GM18870 (cell line): ENCODE measurements around the gene ZNF341.
"Not testable (repeated sequence)": the region's sequence is repeated elsewhere in the genome, so short reads cannot be mapped to it uniquely, and the experiment has no call there.

ENCODE experiments used
- ATAC-seq: cut with Tn5 transposase; IDR thresholded peaks from one replicate; pipeline ENCODE4 v1.9.1; 2021; ENCODE audit warnings: moderate library complexity; ENCODE audit not compliant: unreplicated experiment

The ZNF341 gene

GRCh38 chr20:33731693-33732165 is at the start of gene ZNF341:
Gene ZNF341 (plus strand): TSS chr20:33731996. CDS start chr20:33732022, 26 bp downstream.
- peak; percentile 26 for ATAC-seq

GRCh38 chr20:33684533-33685327 is 47.1 kb upstream of the ZNF341 start:
- no peak for ATAC-seq

GRCh38 chr20:33685328-33686099 is 46.3 kb upstream of the ZNF341 start:
- ATAC-seq = no peak

DNA sequence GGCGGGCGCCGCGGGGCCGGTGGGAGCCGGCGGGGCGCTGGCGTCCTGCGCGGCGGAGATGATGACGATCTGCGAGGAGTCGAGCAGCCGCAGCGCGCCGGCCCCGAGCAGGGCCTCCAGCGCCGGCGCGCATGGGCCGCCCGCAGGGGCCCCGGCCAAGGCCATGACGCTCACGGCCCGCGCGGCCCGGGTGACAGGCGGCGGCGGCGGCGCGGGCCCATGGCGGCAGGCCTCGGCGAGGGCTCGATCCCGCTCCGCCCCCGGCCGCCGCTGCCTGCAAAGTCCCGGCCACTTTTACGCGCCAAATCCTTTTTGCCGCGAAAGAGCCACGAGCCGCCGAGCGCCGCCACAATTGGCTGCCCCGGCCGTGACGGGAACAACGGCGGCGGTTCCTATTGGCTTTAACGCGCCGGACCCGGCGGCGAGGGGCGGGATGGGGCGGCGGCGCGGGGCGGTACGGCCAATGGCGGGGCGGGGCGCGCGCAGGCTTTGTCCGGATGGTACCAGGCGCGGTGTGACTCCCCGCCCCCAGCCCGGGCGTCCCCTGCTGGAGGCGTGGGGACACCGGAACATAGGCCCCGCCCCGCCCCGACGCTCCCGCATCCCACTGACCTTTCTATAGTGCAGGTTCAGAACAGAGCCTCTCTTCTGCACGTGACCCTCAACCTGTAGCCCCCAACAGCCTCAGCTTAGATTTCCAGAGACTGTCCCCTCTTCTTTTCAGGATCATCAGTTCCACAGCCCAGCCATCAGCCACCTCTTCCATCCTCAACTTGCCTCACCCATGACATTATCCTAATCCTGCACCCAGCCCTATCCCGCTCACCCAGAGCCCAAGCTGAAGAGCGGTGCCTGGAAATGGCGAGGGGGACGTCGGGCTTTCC is 45.5 kb upstream of the ZNF341 start, which contains the start of gene E2F1:
TSS of gene E2F1 (minus strand) at position 286 of the 884 bp plus-strand sequence. CDS start at position 165, 121 bp downstream.
- peak; percentile 41 for ATAC-seq

GRCh38 chr20:33686984-33687366 is 44.8 kb upstream of the ZNF341 start:
- no peak for ATAC-seq

- ATAC-seq = no peak
Measured at GRCh38 chr20:33687370-33687915, 44.4 kb upstream of the ZNF341 start.

DNA sequence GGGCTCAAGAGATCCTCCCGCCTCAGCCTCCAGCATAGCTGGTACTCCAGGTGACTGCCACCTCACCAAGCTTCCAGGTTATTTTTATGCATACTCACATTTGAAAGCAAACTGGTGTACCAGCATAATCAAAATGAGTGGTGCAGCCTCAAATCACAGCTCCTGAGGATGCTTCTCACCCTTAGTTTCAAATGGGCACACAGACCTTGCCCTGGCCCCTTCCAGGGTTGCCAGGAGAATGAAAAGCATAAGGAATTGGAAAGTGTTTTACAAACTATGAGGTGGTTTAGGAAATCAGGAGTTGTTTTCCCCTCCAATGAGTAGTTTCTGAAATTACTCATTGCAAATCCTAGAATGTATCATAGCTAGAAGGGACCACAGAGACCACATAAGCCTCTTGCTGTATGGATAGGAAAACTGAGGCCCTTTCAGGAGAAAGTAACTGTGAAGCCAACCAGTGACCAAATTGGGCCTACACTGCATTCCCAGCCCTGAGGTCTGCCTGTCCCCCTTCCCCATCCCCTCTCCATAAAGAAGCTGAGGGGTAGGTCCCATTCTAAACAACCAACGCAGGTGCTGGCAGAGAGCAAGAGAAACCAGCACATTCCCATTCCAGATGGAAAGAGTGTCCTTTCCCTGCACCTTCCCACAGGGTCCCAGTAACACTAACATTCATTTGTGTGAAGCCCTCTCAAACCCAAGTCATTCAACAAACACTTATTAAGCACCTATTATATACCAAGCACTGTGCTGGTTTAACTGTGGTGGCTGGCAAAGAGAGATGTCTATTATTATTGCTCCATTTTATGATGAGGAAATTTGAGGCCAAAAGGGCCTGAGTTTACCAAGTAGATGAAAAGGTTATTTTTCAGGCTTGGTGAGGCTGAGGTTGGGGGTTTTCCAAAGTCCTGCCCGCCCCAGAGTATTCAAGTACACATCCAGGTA is 43.5 kb upstream of the ZNF341 start:
- ATAC-seq = no peak

- ATAC-seq = no peak
Measured at GRCh38 chr20:33688938-33689424, 42.8 kb upstream of the ZNF341 start.

- ATAC-seq = no peak
Measured at GRCh38 chr20:33689493-33689892, 42.3 kb upstream of the ZNF341 start.

GRCh38 chr20:33689973-33690372 is 41.8 kb upstream of the ZNF341 start:
- ATAC-seq = no peak

- ATAC-seq = no peak
Measured at GRCh38 chr20:33693289-33693688, 38.5 kb upstream of the ZNF341 start.

DNA sequence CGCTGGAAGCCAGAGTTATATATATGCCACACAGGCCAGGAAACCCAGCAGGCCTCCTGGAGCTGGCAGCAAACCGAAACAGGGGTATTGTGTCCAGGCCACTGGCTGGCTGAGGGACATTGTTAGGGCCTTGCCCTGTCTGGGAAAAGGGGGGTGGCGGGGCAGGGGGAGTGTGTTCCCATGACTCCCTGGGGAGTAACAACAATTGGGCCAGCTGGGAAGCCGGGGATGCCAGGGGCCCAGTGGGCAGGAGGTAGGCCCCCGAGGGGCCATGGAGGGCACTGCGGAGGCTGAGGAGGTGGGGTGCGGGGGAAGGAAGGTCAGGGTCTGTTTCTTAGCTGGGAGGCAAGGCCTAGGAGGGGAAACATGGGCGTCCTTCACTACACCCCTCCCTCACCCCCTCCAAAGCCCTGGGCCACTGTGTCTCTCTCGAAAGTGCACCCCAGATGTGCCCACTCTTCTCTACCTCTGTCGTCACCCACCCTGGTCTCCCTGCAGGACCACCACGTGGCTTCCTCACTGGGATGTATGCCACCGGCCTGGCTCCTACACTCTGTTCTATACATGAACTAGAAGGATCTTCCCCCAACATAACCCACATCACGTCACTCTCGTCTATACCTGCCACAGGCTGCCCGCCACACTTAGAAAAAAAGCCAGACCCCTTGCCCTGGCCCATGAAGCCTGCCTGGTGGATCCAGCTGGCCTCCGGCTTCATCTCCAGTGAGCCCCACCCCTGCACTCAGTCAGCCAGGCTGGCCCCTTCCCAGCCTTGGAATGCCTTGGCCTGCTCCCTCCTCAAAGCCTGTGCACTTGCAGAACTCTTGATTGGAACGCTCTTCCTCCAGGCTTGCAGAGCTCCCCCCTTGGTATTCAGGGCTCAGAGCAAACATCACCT is 37.8 kb upstream of the ZNF341 start:
- no peak for ATAC-seq

DNA sequence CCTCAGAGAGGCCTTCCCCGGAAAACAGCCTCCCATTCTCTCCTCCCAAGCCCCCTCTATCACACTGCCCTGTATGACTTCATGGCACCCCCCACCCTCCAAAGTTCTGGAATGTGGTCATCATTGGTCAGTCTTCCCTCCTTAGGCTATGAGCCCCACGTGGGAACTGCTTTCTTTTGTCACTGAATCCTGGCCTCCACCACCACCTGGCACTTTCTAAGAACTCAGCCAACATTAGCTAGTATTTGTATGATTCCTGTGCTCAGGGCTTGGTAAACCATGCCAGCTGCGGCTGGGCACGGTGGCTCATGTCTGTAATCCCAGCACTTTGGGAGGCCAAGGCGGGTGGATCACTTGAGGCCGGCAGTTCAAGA is 37.2 kb upstream of the ZNF341 start:
- no peak for ATAC-seq

- ATAC-seq = no peak
Measured at GRCh38 chr20:33696448-33696847, 35.3 kb upstream of the ZNF341 start.

- no peak for ATAC-seq
Measured at GRCh38 chr20:33697129-33697528, 34.7 kb upstream of the ZNF341 start.

DNA sequence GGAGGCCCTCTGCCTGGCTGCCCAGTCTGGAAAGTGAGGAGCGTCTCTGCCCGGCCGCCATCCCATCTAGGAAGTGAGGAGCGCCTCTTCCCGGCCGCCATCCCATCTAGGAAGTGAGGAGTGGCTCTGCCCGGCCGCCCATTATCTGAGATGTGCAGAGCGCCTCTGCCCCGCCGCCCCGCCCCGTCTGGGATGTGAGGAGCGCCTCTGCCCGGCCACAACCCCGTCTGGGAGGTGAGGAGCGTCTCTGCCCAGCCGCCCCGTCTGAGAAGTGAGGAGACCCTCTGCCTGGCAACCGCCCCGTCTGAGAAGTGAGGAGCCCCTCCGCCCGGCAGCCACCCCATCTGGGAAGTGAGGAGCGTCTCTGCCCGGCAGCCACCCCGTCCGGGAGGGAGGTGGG is 32.8 kb upstream of the ZNF341 start:
- ATAC-seq = not testable (repeated sequence)

DNA sequence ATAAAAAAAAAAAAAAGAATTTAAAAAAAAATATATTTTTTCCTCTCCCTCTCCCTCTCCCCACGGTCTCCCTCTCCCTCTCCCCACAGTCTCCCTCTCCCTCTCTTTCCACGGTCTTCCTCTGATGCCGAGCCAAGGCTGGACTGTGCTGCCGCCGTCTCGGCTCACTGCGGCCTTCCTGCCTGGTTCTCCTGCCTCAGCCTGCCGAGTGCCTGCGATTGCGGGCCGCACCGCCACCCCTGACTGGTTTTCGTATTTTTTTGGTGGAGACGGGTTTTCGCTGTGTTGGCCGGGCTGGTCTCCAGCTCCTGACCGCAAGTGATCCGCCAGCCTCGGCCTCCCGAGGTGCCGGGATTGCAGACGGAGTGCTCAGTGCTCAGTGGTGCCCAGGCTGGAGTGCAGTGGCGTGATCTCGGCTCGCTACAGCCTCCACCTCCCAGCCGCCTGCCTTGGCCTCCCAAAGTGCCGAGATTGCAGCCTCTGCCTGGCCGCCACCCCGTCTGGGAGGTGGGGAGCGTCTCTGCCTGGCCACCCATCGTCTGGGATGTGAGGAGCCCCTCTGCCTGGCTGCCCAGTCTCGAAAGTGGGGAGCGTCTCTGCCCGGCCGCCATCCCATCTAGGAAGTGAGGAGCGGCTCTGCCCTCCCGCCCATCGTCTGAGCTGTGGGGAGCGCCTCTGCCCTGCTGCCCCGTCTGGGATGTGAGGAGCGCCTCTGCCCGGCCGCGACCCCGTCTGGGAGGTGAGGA is 30.9 kb upstream of the ZNF341 start:
- ATAC-seq = not testable (repeated sequence)
